Measurements from ENCODE around the gene USF2. TPM values are rescaled to one million over a fixed set of nuclear protein-coding genes. Genes with fewer than 3 reads are reported as not detected.
A peak's percentile ranks its signal among the peaks of the same experiment; 100 is the strongest.

Gene USF2
- total and polyA plus RNA-seq, 2 donors (not counting 1 experiment from before 2014, with no cell fraction given), result 53.8 to 74.9 TPM

GRCh38 chr19:35307931-35308330, 39.2 kb downstream of the USF2 start:
- Histone ChIP-seq H3K27ac (ENCODE audit: insufficient read depth, low read length) (no peak overlapping the region), H3K36me3 (ENCODE audit: control insufficient read depth, insufficient read depth, low read length) (no peaks in the 10 kb centered on the region), H3K4me2 (ENCODE audit: extremely low read depth, insufficient read depth, low read length) (no peak overlapping the region), H3K9ac (ENCODE audit: insufficient read depth, low read length) (no peak overlapping the region), H3K9me3 (ENCODE audit: control insufficient read depth, insufficient read depth, low read depth, low read length) (no peaks in the 10 kb centered on the region), H3K4me3 (replicated peaks in 1 of 4; ENCODE audit: control extremely low read depth in 1 of 4, insufficient read depth in 1 of 4, low read depth in 3 of 4, low read length in 4 of 4) (no peak overlapping the region), H3K79me2 (ENCODE audit: control insufficient read depth, insufficient read depth, low read length) (no peaks in the 10 kb centered on the region), H3K4me1 (ENCODE audit: control insufficient read depth, extremely low read depth, insufficient read depth, low read length) (no peaks in the 10 kb centered on the region), H3K27me3 (ENCODE audit: control insufficient read depth, insufficient read depth, low read length) (peaks cover 2% of the 10 kb centered on the region), H2AFZ (ENCODE audit: low read length) (no peak overlapping the region), H4K20me1 (ENCODE audit: control insufficient read depth, extremely low read depth, insufficient read depth, low read length) (no peaks in the 10 kb centered on the region)
- TF ChIP-seq, protein P1, sequence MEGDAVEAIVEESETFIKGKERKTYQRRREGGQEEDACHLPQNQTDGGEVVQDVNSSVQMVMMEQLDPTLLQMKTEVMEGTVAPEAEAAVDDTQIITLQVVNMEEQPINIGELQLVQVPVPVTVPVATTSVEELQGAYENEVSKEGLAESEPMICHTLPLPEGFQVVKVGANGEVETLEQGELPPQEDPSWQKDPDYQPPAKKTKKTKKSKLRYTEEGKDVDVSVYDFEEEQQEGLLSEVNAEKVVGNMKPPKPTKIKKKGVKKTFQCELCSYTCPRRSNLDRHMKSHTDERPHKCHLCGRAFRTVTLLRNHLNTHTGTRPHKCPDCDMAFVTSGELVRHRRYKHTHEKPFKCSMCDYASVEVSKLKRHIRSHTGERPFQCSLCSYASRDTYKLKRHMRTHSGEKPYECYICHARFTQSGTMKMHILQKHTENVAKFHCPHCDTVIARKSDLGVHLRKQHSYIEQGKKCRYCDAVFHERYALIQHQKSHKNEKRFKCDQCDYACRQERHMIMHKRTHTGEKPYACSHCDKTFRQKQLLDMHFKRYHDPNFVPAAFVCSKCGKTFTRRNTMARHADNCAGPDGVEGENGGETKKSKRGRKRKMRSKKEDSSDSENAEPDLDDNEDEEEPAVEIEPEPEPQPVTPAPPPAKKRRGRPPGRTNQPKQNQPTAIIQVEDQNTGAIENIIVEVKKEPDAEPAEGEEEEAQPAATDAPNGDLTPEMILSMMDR (conservative IDR thresholded peaks at IDR 0.05 in 1 of 2, IDR thresholded peaks at IDR 0.05 in 1 of 2; ENCODE audit: low read depth in 1 of 2, low read length in 2 of 2), result no peak
- no peak for TF ChIP-seq EZH2 (IDR thresholded peaks at IDR 0.05; ENCODE audit: low read length, missing control alignments)
- no peak for DNase-seq (ENCODE audit: low read depth in 2 of 2)

DNA sequence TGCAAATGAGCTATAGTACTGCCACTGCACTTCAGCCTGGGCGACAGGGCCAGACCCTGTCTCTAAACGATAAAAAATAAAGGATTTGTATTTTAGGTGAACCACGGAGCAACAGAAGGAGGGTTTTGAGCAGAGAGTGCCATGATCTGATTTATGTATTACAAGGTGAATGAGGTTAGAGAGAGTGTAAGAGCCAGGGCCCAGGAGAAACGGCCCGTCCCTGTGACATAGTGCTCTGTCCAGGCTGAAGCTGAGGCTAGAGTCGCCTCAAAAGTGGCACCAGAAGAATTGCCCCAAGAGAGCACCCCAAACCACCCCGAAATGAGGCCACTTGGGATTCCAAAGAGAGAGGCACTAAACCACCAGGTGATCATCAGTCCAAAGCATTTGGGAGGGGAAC, 40.1 kb downstream of the USF2 start:
- no peak for DNase-seq (ENCODE audit: low read depth in 2 of 2)
- H3K9ac ChIP-seq (ENCODE audit: insufficient read depth, low read length), result no peak overlapping the region
- H3K36me3 ChIP-seq (ENCODE audit: control insufficient read depth, insufficient read depth, low read length), result no peaks in the 10 kb centered on the region
- TF ChIP-seq, protein P1 (conservative IDR thresholded peaks at IDR 0.05 in 1 of 2, IDR thresholded peaks at IDR 0.05 in 1 of 2; ENCODE audit: low read depth in 1 of 2, low read length in 2 of 2), result no peak
- TF ChIP-seq EZH2 (IDR thresholded peaks at IDR 0.05; ENCODE audit: low read length, missing control alignments), result no peak
- H3K4me1 ChIP-seq (ENCODE audit: control insufficient read depth, extremely low read depth, insufficient read depth, low read length), result no peaks in the 10 kb centered on the region
- no peaks in the 10 kb centered on the region for H3K9me3 ChIP-seq (ENCODE audit: control insufficient read depth, insufficient read depth, low read depth, low read length)
- no peak overlapping the region for H3K4me3 ChIP-seq (replicated peaks in 1 of 4; ENCODE audit: control extremely low read depth in 1 of 4, insufficient read depth in 1 of 4, low read depth in 3 of 4, low read length in 4 of 4)
- H3K4me2 ChIP-seq (ENCODE audit: extremely low read depth, insufficient read depth, low read length), result no peak overlapping the region
- no peak overlapping the region for H2AFZ ChIP-seq (ENCODE audit: low read length)
- H3K27ac ChIP-seq (ENCODE audit: insufficient read depth, low read length), result no peak overlapping the region
- no peaks in the 10 kb centered on the region for H4K20me1 ChIP-seq (ENCODE audit: control insufficient read depth, extremely low read depth, insufficient read depth, low read length)
- H3K27me3 ChIP-seq (ENCODE audit: control insufficient read depth, insufficient read depth, low read length), result no peaks in the 10 kb centered on the region
- no peaks in the 10 kb centered on the region for H3K79me2 ChIP-seq (ENCODE audit: control insufficient read depth, insufficient read depth, low read length)

DNA sequence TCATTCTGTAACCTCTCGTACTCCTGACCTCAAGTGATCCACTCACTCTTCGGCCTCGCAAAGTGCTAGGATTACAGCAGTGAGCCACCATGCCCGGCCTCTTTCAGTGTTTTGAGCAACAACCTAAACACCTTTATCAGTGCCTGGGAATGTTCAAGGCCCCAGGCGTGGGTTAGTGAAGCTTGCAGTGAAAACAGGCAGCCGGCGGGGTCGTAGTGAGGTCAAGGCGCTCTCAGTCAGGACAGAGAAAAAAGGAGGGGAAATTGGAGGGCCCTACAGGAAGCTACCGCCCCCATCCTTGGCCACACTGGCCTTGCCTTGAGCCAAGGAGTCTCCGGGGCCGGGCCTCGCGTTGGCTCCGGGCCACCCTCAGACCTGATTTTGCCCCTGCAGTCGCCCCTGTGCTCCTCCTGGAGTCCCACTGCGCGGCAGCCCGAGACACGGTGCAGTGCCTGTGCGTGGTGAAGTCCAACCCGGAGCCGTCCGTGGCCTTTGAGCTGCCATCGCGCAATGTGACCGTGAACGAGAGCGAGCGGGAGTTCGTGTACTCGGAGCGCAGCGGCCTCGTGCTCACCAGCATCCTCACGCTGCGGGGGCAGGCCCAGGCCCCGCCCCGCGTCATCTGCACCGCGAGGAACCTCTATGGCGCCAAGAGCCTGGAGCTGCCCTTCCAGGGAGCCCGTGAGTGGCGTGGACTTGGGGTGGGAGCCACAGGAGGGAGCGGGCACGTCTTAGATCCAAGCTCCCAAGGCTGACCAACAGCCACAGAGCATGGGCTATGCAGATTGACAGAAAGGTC, 40.9 kb downstream of the USF2 start:
- peak; percentile 10 to 25 for DNase-seq (ENCODE audit: low read depth in 2 of 2)
- Histone ChIP-seq H2AFZ (ENCODE audit: low read length) (no peak overlapping the region), H3K27me3 (ENCODE audit: control insufficient read depth, insufficient read depth, low read length) (no peaks in the 10 kb centered on the region), H4K20me1 (ENCODE audit: control insufficient read depth, extremely low read depth, insufficient read depth, low read length) (no peaks in the 10 kb centered on the region), H3K4me1 (ENCODE audit: control insufficient read depth, extremely low read depth, insufficient read depth, low read length) (no peaks in the 10 kb centered on the region), H3K4me3 (replicated peaks in 1 of 4; ENCODE audit: control extremely low read depth in 1 of 4, insufficient read depth in 1 of 4, low read depth in 3 of 4, low read length in 4 of 4) (no peak overlapping the region), H3K9ac (ENCODE audit: insufficient read depth, low read length) (no peak overlapping the region), H3K27ac (ENCODE audit: insufficient read depth, low read length) (no peak overlapping the region), H3K9me3 (ENCODE audit: control insufficient read depth, insufficient read depth, low read depth, low read length) (no peaks in the 10 kb centered on the region), H3K36me3 (ENCODE audit: control insufficient read depth, insufficient read depth, low read length) (no peaks in the 10 kb centered on the region), H3K79me2 (ENCODE audit: control insufficient read depth, insufficient read depth, low read length) (no peaks in the 10 kb centered on the region), H3K4me2 (ENCODE audit: extremely low read depth, insufficient read depth, low read length) (no peak overlapping the region)
- TF ChIP-seq, protein P1 (conservative IDR thresholded peaks at IDR 0.05 in 1 of 2, IDR thresholded peaks at IDR 0.05 in 1 of 2; ENCODE audit: low read depth in 1 of 2, low read length in 2 of 2), result no peak
- no peak for TF ChIP-seq EZH2 (IDR thresholded peaks at IDR 0.05; ENCODE audit: low read length, missing control alignments)
